Measurements from ENCODE around the gene UBE2E2. TPM values are rescaled to one million over a fixed set of nuclear protein-coding genes. Genes with fewer than 3 reads are reported as not detected.

Gene UBE2E2
- total and polyA plus RNA-seq, 8 donors, result 6.5 to 128 (median 18.9) TPM

DNA sequence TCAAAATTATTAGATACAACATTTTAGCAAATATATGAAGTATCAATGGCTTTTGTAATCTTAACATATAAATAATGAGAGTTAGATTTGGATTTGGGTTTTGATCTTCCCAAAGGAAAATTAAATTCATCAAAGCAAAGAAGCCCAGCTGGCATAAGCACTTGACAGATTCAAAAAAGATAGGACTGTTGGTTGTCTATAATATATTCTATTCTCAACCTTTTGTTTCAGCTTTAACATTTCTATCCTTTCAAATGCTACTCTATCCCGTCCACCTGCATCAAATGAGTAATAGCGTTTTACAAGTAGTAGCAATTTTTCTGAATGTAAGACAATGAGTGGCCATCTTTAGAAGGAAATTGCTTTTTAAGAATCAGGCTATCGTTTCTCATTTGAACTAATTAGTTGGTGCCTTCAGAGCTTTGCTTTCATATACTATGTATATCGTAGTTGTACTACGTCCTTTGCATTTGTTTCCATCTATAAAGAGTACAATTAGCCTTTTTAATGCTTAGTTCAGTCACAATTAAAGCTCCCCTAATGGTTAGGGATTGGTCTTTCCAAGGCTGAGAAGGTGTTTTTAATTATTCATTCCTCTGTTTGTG is 278.0 kb downstream of the UBE2E2 start:
- no peak overlapping the region for H3K4me3 ChIP-seq
- peaks cover 0 to 27% (median 9%) of the 10 kb centered on the region in 4 donors for H3K9me3 ChIP-seq
- intact Hi-C loops (cut with DNase I; ENCODE audit: low total_unique reads), result no loop called here
- no peak overlapping the region for H3K27ac ChIP-seq
- DNase-seq, result no peak
- 83 to 94% (median 91%) methylated on average over 5 of the region's 5 CpGs for WGBS, 5 donors
- no peaks in the 10 kb centered on the region for H3K27me3 ChIP-seq
- peaks cover 0 to 13% (median 0%) of the 10 kb centered on the region in 4 donors for H3K4me1 ChIP-seq
- no peaks in the 10 kb centered on the region for H3K36me3 ChIP-seq
- TF ChIP-seq POLR2A (IDR thresholded peaks at IDR 0.05), result no peak
- TF ChIP-seq POLR2AphosphoS5 (IDR thresholded peaks at IDR 0.05), result no peak
- TF ChIP-seq, protein P1, sequence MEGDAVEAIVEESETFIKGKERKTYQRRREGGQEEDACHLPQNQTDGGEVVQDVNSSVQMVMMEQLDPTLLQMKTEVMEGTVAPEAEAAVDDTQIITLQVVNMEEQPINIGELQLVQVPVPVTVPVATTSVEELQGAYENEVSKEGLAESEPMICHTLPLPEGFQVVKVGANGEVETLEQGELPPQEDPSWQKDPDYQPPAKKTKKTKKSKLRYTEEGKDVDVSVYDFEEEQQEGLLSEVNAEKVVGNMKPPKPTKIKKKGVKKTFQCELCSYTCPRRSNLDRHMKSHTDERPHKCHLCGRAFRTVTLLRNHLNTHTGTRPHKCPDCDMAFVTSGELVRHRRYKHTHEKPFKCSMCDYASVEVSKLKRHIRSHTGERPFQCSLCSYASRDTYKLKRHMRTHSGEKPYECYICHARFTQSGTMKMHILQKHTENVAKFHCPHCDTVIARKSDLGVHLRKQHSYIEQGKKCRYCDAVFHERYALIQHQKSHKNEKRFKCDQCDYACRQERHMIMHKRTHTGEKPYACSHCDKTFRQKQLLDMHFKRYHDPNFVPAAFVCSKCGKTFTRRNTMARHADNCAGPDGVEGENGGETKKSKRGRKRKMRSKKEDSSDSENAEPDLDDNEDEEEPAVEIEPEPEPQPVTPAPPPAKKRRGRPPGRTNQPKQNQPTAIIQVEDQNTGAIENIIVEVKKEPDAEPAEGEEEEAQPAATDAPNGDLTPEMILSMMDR (IDR thresholded peaks at IDR 0.05), result no peak
- no peak for TF ChIP-seq EP300 (IDR thresholded peaks at IDR 0.05)

DNA sequence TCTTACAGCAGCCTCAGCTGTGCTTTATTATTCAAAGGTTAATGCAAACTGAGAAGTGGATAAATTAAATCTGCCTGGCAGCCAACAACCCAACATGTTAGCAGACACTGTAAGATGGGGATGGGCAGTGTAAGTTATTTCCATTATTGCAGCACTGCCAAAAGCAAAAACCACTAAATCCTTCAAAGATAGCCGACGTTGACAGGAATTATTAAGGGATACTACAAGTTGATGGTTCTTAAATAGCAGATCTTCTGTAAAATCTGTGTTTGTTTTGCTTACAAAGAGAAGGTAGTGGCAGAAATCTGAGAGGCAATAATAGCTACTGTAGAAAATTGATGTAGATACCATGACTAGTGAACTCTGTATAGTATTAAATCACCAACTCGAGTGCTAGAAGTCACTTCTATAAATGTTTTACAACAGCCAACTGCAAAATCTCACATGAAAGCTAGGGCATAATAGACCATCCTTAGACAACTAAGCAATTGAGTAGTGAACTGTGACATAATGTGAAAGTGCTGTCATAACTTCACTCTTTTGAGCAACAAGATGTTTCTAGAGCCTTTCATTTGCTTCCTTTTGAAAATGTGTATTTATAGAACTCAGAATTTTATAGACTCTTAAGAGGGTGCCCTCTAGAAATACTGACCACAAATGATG is 278.6 kb downstream of the UBE2E2 start:
- H3K4me1 ChIP-seq, result peaks cover 0 to 13% (median 0%) of the 10 kb centered on the region in 4 donors
- no peaks in the 10 kb centered on the region for H3K36me3 ChIP-seq
- no peak for DNase-seq
- no peak overlapping the region for H3K27ac ChIP-seq
- intact Hi-C loops (cut with DNase I; ENCODE audit: low total_unique reads), result no loop called here
- TF ChIP-seq, protein P1 (IDR thresholded peaks at IDR 0.05), result no peak
- no peak for TF ChIP-seq EP300 (IDR thresholded peaks at IDR 0.05)
- no peak for TF ChIP-seq POLR2AphosphoS5 (IDR thresholded peaks at IDR 0.05)
- TF ChIP-seq POLR2A (IDR thresholded peaks at IDR 0.05), result no peak
- no peaks in the 10 kb centered on the region for H3K27me3 ChIP-seq
- H3K4me3 ChIP-seq, result no peak overlapping the region
- peaks cover 0 to 33% (median 12%) of the 10 kb centered on the region in 4 donors for H3K9me3 ChIP-seq
- WGBS, 5 donors, result 46 to 74% (median 60%) methylated on average over 3 of the region's 3 CpGs

DNA sequence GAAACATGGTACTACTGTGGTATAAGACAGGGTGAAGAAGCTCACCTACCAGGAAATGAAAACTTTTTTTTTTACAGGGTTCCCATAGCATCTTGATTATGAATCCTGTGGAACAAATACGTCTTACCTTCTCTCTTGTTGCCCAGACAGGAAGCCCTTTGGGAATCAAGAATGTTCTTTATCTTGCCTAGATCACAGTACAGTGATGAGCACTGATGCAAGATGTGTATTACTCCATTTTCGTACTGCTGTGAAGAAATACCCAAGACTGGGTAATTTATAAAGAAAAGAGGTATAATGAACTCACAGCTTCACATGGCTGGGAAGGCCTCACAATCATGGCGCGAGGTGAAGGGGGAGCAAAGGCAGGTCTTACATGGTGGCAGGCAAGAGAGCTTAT is 281.3 kb downstream of the UBE2E2 start:
- WGBS, 5 donors, result 91 to 95% (median 95%) methylated on average over 4 of the region's 4 CpGs
- TF ChIP-seq POLR2A (IDR thresholded peaks at IDR 0.05), result no peak
- TF ChIP-seq, protein P1 (IDR thresholded peaks at IDR 0.05), result no peak
- H3K27me3 ChIP-seq, result no peaks in the 10 kb centered on the region
- peaks cover 0 to 13% (median 0%) of the 10 kb centered on the region in 4 donors for H3K4me1 ChIP-seq
- no peak for DNase-seq
- H3K36me3 ChIP-seq, result no peaks in the 10 kb centered on the region
- no peak overlapping the region for H3K27ac ChIP-seq
- no peak overlapping the region for H3K4me3 ChIP-seq
- H3K9me3 ChIP-seq, result peaks cover 0 to 27% (median 12%) of the 10 kb centered on the region in 4 donors
- intact Hi-C loops (cut with DNase I; ENCODE audit: low total_unique reads), result no loop called here

DNA sequence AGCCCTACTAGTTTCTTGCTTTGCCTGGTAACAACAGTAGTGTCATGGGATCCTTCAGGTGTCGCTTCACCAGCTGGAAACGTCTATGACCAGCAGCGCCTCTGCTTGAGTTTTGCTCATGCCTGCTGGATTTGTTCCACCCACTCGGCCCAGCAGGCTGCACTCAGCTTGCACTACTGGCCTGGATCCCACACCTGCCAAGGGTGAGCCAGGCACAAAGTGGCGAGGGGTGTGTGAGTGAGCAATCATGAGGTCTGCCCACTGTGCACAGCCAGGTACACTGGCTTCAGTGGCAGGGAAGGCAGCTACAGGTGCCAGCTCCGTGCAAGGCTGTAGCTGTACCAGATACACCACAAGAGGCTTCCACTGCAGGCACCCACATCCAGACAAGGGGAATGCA is 282.8 kb downstream of the UBE2E2 start:
- TF ChIP-seq POLR2A (IDR thresholded peaks at IDR 0.05), result no peak
- no peak for TF ChIP-seq POLR2AphosphoS5 (IDR thresholded peaks at IDR 0.05)
- TF ChIP-seq, protein P1 (IDR thresholded peaks at IDR 0.05), result no peak
- TF ChIP-seq EP300 (IDR thresholded peaks at IDR 0.05), result no peak
- H3K9me3 ChIP-seq, result peaks cover 0 to 16% (median 8%) of the 10 kb centered on the region in 4 donors
- H3K4me1 ChIP-seq, result peaks cover 0 to 13% (median 5%) of the 10 kb centered on the region in 4 donors
- no peaks in the 10 kb centered on the region for H3K27me3 ChIP-seq
- WGBS, 5 donors, result 90 to 96% (median 95%) methylated on average over 6 of the region's 6 CpGs
- H3K4me3 ChIP-seq, result no peak overlapping the region
- intact Hi-C loops (cut with DNase I; ENCODE audit: low total_unique reads), result no loop called here
- no peak for DNase-seq
- no peaks in the 10 kb centered on the region for H3K36me3 ChIP-seq
- H3K27ac ChIP-seq, result no peak overlapping the region

Measured in stomach (tissue), 9 donors.